ENCODE measurements around the gene CST3. TPM values are rescaled to one million over a fixed set of nuclear protein-coding genes. Genes with fewer than 3 reads are reported as not detected.

CST3 gene
- total RNA-seq, 1 experiment from 2014 or later: 331 TPM

DNA sequence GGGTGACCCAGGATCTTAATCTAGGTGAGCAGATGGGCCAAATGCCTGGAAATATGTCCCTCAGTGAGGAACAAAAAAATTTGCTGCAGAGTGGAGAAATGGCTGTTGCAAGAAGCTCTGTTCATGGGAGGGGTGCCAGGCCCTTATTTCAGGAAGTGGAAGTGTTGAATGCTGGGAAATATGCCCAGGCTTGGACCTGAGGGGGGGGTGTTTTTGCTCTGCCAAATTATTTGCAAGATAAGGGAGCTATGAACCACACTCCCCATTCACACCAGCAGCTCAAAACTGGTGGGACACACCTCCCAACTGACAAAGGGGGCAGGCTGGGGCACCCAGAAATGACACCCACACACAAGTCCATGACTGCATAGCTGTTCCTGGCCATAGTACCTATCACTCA is 42.4 kb upstream of the CST3 start:
- Histone ChIP-seq H3F3A (ENCODE audit: low read length, unreplicated experiment) (no peaks in the 10 kb centered on the region), H3K9me2 (replicated peaks; ENCODE audit: low read length) (no peaks in the 10 kb centered on the region), H4K20me1 (ENCODE audit: low read length) (no peaks in the 10 kb centered on the region), H3K9me3 (ENCODE audit: low read length) (no peaks in the 10 kb centered on the region), H3K9ac (ENCODE audit: low read length) (no peak overlapping the region), H3K4me3 (ENCODE audit: low read length) (no peak overlapping the region), H3K36me3 (ENCODE audit: low read depth, low read length) (no peaks in the 10 kb centered on the region), H2AFZ (ENCODE audit: low read length) (no peak overlapping the region), H3K27ac (ENCODE audit: low read length) (no peak overlapping the region), H3K4me1 (ENCODE audit: insufficient read depth, low read length) (peaks cover 11% of the 10 kb centered on the region; the same call in 1 of the 2 replicates), H3K4me2 (ENCODE audit: low read length) (no peak overlapping the region), H3K27me3 (ENCODE audit: low read length) (peaks cover 16% of the 10 kb centered on the region), H3K79me2 (ENCODE audit: low read length) (no peaks in the 10 kb centered on the region)
- ATAC-seq: no peak
- no TSS peak for BruUV-seq (replicated peaks)
- TF ChIP-seq EZH2 (IDR thresholded peaks at IDR 0.05; ENCODE audit: low read length, unreplicated experiment): no peak
- TF ChIP-seq, protein P1, sequence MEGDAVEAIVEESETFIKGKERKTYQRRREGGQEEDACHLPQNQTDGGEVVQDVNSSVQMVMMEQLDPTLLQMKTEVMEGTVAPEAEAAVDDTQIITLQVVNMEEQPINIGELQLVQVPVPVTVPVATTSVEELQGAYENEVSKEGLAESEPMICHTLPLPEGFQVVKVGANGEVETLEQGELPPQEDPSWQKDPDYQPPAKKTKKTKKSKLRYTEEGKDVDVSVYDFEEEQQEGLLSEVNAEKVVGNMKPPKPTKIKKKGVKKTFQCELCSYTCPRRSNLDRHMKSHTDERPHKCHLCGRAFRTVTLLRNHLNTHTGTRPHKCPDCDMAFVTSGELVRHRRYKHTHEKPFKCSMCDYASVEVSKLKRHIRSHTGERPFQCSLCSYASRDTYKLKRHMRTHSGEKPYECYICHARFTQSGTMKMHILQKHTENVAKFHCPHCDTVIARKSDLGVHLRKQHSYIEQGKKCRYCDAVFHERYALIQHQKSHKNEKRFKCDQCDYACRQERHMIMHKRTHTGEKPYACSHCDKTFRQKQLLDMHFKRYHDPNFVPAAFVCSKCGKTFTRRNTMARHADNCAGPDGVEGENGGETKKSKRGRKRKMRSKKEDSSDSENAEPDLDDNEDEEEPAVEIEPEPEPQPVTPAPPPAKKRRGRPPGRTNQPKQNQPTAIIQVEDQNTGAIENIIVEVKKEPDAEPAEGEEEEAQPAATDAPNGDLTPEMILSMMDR (conservative IDR thresholded peaks at IDR 0.05; ENCODE audit: low read depth, low read length): no peak
- TF ChIP-seq EZH2phosphoT487 (IDR thresholded peaks at IDR 0.05; ENCODE audit: borderline replicate concordance, low read length): no peak
- ChIA-PET POLR2A (ENCODE audit: unreplicated experiment) (no interaction called here), CTCF (no interaction called here)
- no peak for DNase-seq
- intact Hi-C loops (cut with micrococcal nuclease): no loop called here

DNA sequence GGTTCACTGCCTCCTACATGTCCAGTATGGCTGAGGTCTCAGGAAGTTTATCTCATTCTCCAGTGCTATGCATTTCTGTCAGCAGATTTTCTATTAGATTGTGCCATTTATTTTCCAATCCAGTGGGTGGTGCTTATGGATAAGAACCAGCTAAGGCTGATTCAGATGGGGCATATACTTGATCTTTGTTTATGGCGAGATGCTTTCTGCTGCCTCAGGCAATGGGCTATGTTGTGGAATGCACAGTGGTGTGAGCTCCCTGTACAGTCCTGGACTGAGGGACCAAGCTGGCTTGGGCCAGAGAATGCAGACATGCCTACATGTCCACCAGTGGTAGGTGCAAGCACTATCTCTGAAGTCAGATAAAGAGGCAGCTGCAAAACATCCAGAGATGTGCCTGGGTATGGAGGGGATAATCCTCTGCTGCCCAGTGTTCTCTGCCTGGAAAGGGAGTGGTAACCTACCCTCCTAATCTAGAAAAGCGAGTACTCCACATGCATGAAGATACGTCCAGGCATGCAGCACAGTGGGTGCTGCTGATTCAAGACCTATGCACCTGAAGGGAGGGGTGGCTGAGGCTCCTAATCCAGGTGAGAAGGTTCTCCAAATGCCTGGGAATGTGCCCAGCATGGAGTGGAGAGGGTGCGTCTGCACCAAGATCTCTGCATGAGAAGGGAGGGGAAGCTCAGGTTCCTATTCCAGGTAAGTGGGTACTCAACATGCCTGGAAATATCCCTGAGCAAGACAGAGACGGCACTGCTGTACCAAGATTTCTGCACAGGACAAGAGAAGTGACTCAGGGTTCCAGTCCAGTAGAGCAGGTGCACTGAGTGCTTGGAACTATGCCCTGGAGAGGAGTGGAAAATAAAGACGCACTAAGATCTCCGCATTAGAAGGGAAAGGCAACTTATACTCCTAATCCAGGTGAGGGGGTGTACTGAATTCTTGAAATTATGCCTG is 41.7 kb upstream of the CST3 start:
- intact Hi-C loops (cut with micrococcal nuclease): no loop called here
- ChIA-PET POLR2A (ENCODE audit: unreplicated experiment) (no interaction called here), CTCF (no interaction called here)
- H3K27ac ChIP-seq (ENCODE audit: low read length): no peak overlapping the region
- ATAC-seq (no peak), DNase-seq (no peak)
- H3K9me3 ChIP-seq (ENCODE audit: low read length): no peaks in the 10 kb centered on the region
- H3K36me3 ChIP-seq (ENCODE audit: low read depth, low read length): no peaks in the 10 kb centered on the region
- BruUV-seq (replicated peaks): no TSS peak
- TF ChIP-seq, protein P1 (conservative IDR thresholded peaks at IDR 0.05; ENCODE audit: low read depth, low read length): no peak
- no peak for TF ChIP-seq EZH2 (IDR thresholded peaks at IDR 0.05; ENCODE audit: low read length, unreplicated experiment)
- TF ChIP-seq EZH2phosphoT487 (IDR thresholded peaks at IDR 0.05; ENCODE audit: borderline replicate concordance, low read length): no peak
- H4K20me1 ChIP-seq (ENCODE audit: low read length): no peaks in the 10 kb centered on the region
- H3K4me3 ChIP-seq (ENCODE audit: low read length): no peak overlapping the region
- no peaks in the 10 kb centered on the region for H3K9me2 ChIP-seq (replicated peaks; ENCODE audit: low read length)
- H3K27me3 ChIP-seq (ENCODE audit: low read length): peaks cover 16% of the 10 kb centered on the region
- H3K79me2 ChIP-seq (ENCODE audit: low read length): no peaks in the 10 kb centered on the region
- H3F3A ChIP-seq (ENCODE audit: low read length, unreplicated experiment): no peaks in the 10 kb centered on the region
- H3K9ac ChIP-seq (ENCODE audit: low read length): no peak overlapping the region
- no peak overlapping the region for H3K4me2 ChIP-seq (ENCODE audit: low read length)
- H3K4me1 ChIP-seq (ENCODE audit: insufficient read depth, low read length): peaks cover 11% of the 10 kb centered on the region; the same call in 1 of the 2 replicates
- H2AFZ ChIP-seq (ENCODE audit: low read length): no peak overlapping the region

DNA sequence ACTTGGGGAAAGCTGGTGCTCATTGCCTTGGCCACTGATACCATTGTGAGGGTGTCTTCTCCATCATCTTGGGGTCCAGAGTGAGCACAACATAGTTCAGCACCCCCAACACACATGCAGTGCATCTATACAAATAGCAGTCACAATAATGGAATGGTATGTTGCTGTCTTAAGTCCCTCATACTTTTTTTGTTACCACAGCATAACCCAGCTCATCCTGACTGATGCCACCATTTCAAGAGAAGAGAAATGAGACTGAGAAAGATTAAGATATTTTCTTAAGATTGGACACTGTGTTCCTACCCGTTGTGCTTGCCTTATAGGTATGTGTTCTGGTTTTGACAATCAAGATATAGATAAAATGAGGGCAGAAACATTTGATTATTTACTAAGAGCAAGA is 35.5 kb upstream of the CST3 start:
- no peaks in the 10 kb centered on the region for H3K4me1 ChIP-seq (ENCODE audit: insufficient read depth, low read length)
- no peak overlapping the region for H2AFZ ChIP-seq (ENCODE audit: low read length)
- no TSS peak for BruUV-seq (replicated peaks)
- POLR2A ChIA-PET (ENCODE audit: unreplicated experiment): no interaction called here
- H3K9me2 ChIP-seq (replicated peaks; ENCODE audit: low read length): no peaks in the 10 kb centered on the region
- peaks cover 16% of the 10 kb centered on the region for H3K27me3 ChIP-seq (ENCODE audit: low read length)
- H3F3A ChIP-seq (ENCODE audit: low read length, unreplicated experiment): no peaks in the 10 kb centered on the region
- H3K9ac ChIP-seq (ENCODE audit: low read length): no peak overlapping the region
- H3K79me2 ChIP-seq (ENCODE audit: low read length): no peaks in the 10 kb centered on the region
- no peak overlapping the region for H3K4me2 ChIP-seq (ENCODE audit: low read length)
- H4K20me1 ChIP-seq (ENCODE audit: low read length): no peaks in the 10 kb centered on the region
- H3K9me3 ChIP-seq (ENCODE audit: low read length): no peaks in the 10 kb centered on the region
- no peak for DNase-seq
- TF ChIP-seq, protein P1 (conservative IDR thresholded peaks at IDR 0.05; ENCODE audit: low read depth, low read length): no peak
- TF ChIP-seq EZH2 (IDR thresholded peaks at IDR 0.05; ENCODE audit: low read length, unreplicated experiment) (no peak), EZH2phosphoT487 (IDR thresholded peaks at IDR 0.05; ENCODE audit: borderline replicate concordance, low read length) (no peak)
- H3K4me3 ChIP-seq (ENCODE audit: low read length): no peak overlapping the region
- intact Hi-C loops (cut with micrococcal nuclease): no loop called here
- no peak overlapping the region for H3K27ac ChIP-seq (ENCODE audit: low read length)
- H3K36me3 ChIP-seq (ENCODE audit: low read depth, low read length): no peaks in the 10 kb centered on the region
- no peak for ATAC-seq
- CTCF ChIA-PET: no interaction called here
